AG04449 (cell line): ENCODE measurements around the gene DNPH1.

Source experiments
- CTCF ChIA-PET: fragments of 350-600 bp; formaldehyde crosslinking; extraction: SDS; loops from one replicate; lab custom pipeline; 2021; ENCODE audit warnings: antibody characterized with exemption; lab: Yijun Ruan, JAX
- POLR2A ChIA-PET: fragments of 400-600, 350-600 bp; formaldehyde crosslinking; extraction: SDS; loops from one replicate; lab custom pipeline; 2020; ENCODE audit warnings: antibody characterized with exemption, inconsistent platforms; lab: Yijun Ruan, JAX
- DNase-seq: peaks from one replicate; pipeline ENCODE4 v3.0.0-alpha.2; 2010; ENCODE audit warnings: low read depth, low spot score
- H3K4me3 ChIP-seq: 2 replicates; pipeline ENCODE4 v1.5.1; 2011; ENCODE audit warnings: low read depth, mild to moderate bottlenecking, control low read depth, low read length
- CTCF ChIP-seq: IDR thresholded peaks from one replicate; pipeline ENCODE4 v1.5.1; 2011; ENCODE audit warnings: mild to moderate bottlenecking, moderate library complexity, low read length, control low read depth, inconsistent platforms; ENCODE audit not compliant: insufficient read depth; ENCODE audit errors: missing control alignments

The DNPH1 gene

GRCh38 chr6:43243664-43244321 lies 14.5 kb upstream of the DNPH1 start:
- DNase-seq = no peak
- POLR2A ChIA-PET = no interaction called here
- CTCF ChIA-PET = interaction anchor here (1.0 to 1.7 kb wide), 2 partner anchors 14 to 20 kb away, joined by 3 to 9 read pairs; partner anchors contain the start of gene DNPH1
- H3K4me3 ChIP-seq = no peak overlapping the region
- no peak for TF ChIP-seq CTCF

GRCh38 chr6:43242908-43243663 lies 13.8 kb upstream of the DNPH1 start, which contains the start of gene TTBK1:
Gene TTBK1 (plus strand): TSS chr6:43243481. CDS start chr6:43246661, 3,180 bp downstream.
- ChIA-PET POLR2A (no interaction called here), CTCF (interaction anchor here (1.7 kb wide), 1 partner anchor 14 kb away, joined by 9 read pairs; the partner anchor contains the start of gene DNPH1)
- no peak within 1 kb of the TSS for H3K4me3 ChIP-seq
- no peak for DNase-seq
- no peak for TF ChIP-seq CTCF

- ChIA-PET POLR2A (no interaction called here), CTCF (interaction anchor here (1.5 kb wide), 1 partner anchor 13 kb away, joined by 8 read pairs; the partner anchor contains the start of gene DNPH1)
- TF ChIP-seq CTCF = no peak
- no peak overlapping the region for H3K4me3 ChIP-seq
- DNase-seq = no peak
These were observed 12.2 kb upstream of the DNPH1 start for GRCh38 chr6:43241446-43241845.

- ChIA-PET CTCF (interaction anchor here (1.3 to 1.5 kb wide), 2 partner anchors 12 to 14 kb away, joined by 4 to 8 read pairs; partner anchors contain the start of gene DNPH1), POLR2A (no interaction called here)
- no peak for TF ChIP-seq CTCF
- DNase-seq = no peak
- H3K4me3 ChIP-seq = no peak overlapping the region
These were observed 11.7 kb upstream of the DNPH1 start for GRCh38 chr6:43240950-43241349.

GRCh38 chr6:43239054-43239453 lies 9.8 kb upstream of the DNPH1 start:
- no peak for DNase-seq
- ChIA-PET POLR2A (no interaction called here), CTCF (interaction anchor here (0.6 to 1.9 kb wide), 3 partner anchors 10 to 369 kb away, joined by 3 to 38 read pairs (median 3); partner anchors contain the start of gene DNPH1)
- H3K4me3 ChIP-seq = no peak overlapping the region
- TF ChIP-seq CTCF = no peak

GRCh38 chr6:43235841-43236240 lies 6.6 kb upstream of the DNPH1 start:
- no peak for DNase-seq
- TF ChIP-seq CTCF = no peak
- H3K4me3 ChIP-seq = no peak overlapping the region
- ChIA-PET POLR2A (no interaction called here), CTCF (no interaction called here)
